HEK293 (cell line): ENCODE results near the gene ACSF2.

ENCODE experiments used
- CTCF ChIA-PET: fragments of 350-600 bp; formaldehyde crosslinking; extraction: SDS; loops from one replicate; lab custom pipeline; 2021; ENCODE audit warnings: antibody characterized with exemption; lab: Yijun Ruan, JAX
- POLR2A ChIA-PET: fragments of 300-600 bp; formaldehyde crosslinking; extraction: SDS; loops from one replicate; lab custom pipeline; 2020; ENCODE audit warnings: antibody characterized with exemption, inconsistent platforms; lab: Yijun Ruan, JAX
- H3K27ac ChIP-seq: fragments of 200-500 bp; sonication (Bioruptor generic); 2 replicates; pipeline ENCODE4 v1.5.1; 2014; ENCODE audit warnings: low read depth, low read length, control low read depth, inconsistent platforms; ENCODE audit errors: extremely low read depth
- H3K36me3 ChIP-seq, 2 experiments: fragments of 200-500 bp in 1 of 2; sonication (Bioruptor generic) in 1 of 2; 1 replicate in 1 of 2; 2 replicates in 1 of 2; pipeline ENCODE4 v1.5.1; 2014 to 2017; ENCODE audit warnings: inconsistent platforms in 2 of 2, low read length in 2 of 2; ENCODE audit not compliant: control insufficient read depth in 2 of 2, insufficient read depth in 1 of 2
- H3K4me1 ChIP-seq: fragments of 200-500 bp; sonication (Bioruptor generic); 2 replicates; pipeline ENCODE4 v1.5.1; 2014; ENCODE audit warnings: mild to moderate bottlenecking, low read length, inconsistent platforms; ENCODE audit not compliant: control insufficient read depth, insufficient read depth
- H3K4me3 ChIP-seq: 2 replicates; pipeline ENCODE4 v1.5.1; 2011; ENCODE audit warnings: low read depth, mild to moderate bottlenecking, control low read depth, low read length, moderate library complexity
- H3K9me3 ChIP-seq: fragments of 200-500 bp; sonication (Bioruptor generic); 2 replicates; pipeline ENCODE4 v1.5.1; 2014; ENCODE audit warnings: low read depth, low read length, inconsistent platforms; ENCODE audit not compliant: control insufficient read depth, insufficient read depth
- GFI1B ChIP-seq: fragments of 450-650 bp; formaldehyde crosslinking; IDR thresholded peaks from 2 replicates; pipeline ENCODE4 v1.5.1; 2016; ENCODE audit warnings: missing biosample characterization, missing genetic modification characterization
- KLF9 ChIP-seq: fragments of 450-650 bp; formaldehyde crosslinking; IDR thresholded peaks from 2 replicates; pipeline ENCODE4 v1.5.1; 2016; ENCODE audit warnings: missing biosample characterization, missing genetic modification characterization, low read depth
- SCRT2 ChIP-seq: fragments of 450-650 bp; formaldehyde crosslinking; IDR thresholded peaks from 2 replicates; pipeline ENCODE4 v1.5.1; 2016; ENCODE audit warnings: missing biosample characterization, missing genetic modification characterization
- ZNF37A ChIP-seq: fragments of 450-650 bp; IDR thresholded peaks from 2 replicates; pipeline ENCODE4 v1.5.1; 2018; ENCODE audit warnings: missing biosample characterization, missing genetic modification characterization
- ZNF560 ChIP-seq: fragments of 450-650 bp; formaldehyde crosslinking; IDR thresholded peaks from 2 replicates; pipeline ENCODE4 v1.5.1; 2017; ENCODE audit warnings: missing biosample characterization, missing genetic modification characterization, borderline replicate concordance
- ZNF777 ChIP-seq: fragments of 450-650 bp; formaldehyde crosslinking; IDR thresholded peaks from 2 replicates; pipeline ENCODE4 v1.5.1; 2017; ENCODE audit warnings: missing biosample characterization, missing genetic modification characterization, borderline replicate concordance
- TF ChIP-seq, protein P1 (sequence below): fragments of 450-650 bp; formaldehyde crosslinking; IDR thresholded peaks from 2 replicates; pipeline ENCODE4 v1.5.1; 2017; ENCODE audit warnings: missing biosample characterization, missing genetic modification characterization
- TF ChIP-seq, protein P2 (sequence below): fragments of 450-650 bp; formaldehyde crosslinking; IDR thresholded peaks from 2 replicates; pipeline ENCODE4 v1.5.1; 2017; ENCODE audit warnings: missing biosample characterization, missing genetic modification characterization
- TF ChIP-seq, protein P3 (sequence below): fragments of 450-650 bp; IDR thresholded peaks from 2 replicates; pipeline ENCODE4 v1.5.1; 2018; ENCODE audit warnings: missing biosample characterization, mild to moderate bottlenecking, missing genetic modification characterization
- TF ChIP-seq, protein P4 (sequence below): fragments of 450-650 bp; formaldehyde crosslinking; conservative IDR thresholded peaks from 2 replicates; pipeline ENCODE4 v1.5.1; 2016; ENCODE audit warnings: low read depth, missing biosample characterization, missing genetic modification characterization

The ACSF2 gene

DNA sequence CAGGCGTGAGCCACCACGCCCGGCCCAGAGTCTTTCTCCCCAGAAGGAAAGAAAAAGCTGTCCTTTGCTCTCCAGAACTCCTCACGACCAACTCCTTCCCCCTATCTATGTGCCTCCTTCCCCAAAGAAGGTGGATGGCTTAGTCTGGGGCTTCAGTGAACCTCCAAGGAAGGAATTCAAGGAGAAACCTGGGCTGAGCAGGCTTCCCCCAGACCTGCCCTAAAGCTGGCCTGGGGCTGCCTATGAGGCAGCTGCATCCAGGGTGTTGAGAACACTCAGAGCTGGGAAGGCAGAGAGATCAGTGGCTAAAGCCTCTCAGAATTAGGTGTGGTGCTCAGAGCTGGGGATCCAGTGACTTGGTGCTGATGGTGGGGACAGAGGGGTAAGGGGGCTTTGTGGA lies 3.8 kb downstream of the ACSF2 start:
- TF ChIP-seq, protein P1, sequence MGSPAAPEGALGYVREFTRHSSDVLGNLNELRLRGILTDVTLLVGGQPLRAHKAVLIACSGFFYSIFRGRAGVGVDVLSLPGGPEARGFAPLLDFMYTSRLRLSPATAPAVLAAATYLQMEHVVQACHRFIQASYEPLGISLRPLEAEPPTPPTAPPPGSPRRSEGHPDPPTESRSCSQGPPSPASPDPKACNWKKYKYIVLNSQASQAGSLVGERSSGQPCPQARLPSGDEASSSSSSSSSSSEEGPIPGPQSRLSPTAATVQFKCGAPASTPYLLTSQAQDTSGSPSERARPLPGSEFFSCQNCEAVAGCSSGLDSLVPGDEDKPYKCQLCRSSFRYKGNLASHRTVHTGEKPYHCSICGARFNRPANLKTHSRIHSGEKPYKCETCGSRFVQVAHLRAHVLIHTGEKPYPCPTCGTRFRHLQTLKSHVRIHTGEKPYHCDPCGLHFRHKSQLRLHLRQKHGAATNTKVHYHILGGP (tag by site-specific recombination): no peak
- TF ChIP-seq ZNF37A (no peak), ZNF560 (tag by site-specific recombination) (no peak)
- H3K27ac ChIP-seq: no peak overlapping the region
- peaks cover 4 to 15% of the 10 kb centered on the region in 2 experiments; a peak in 2 of 3 replicates for H3K36me3 ChIP-seq
- POLR2A ChIA-PET: interaction anchor here (0.6 to 1.3 kb wide), 2 partner anchors 9 to 37 kb away, joined by 5 to 6 read pairs; no protein-coding TSS in a partner anchor
- peaks cover 7% of the 10 kb centered on the region; the same call in 1 of the 2 replicates for H3K4me1 ChIP-seq
- CTCF ChIA-PET: interaction anchor here (1.1 to 9.9 kb wide), 2 partner anchors 32 to 50 kb away, joined by 3 to 71 read pairs; partner anchors contain the start of gene LRRC59
- H3K4me3 ChIP-seq: no peak overlapping the region
- no peaks in the 10 kb centered on the region for H3K9me3 ChIP-seq

DNA sequence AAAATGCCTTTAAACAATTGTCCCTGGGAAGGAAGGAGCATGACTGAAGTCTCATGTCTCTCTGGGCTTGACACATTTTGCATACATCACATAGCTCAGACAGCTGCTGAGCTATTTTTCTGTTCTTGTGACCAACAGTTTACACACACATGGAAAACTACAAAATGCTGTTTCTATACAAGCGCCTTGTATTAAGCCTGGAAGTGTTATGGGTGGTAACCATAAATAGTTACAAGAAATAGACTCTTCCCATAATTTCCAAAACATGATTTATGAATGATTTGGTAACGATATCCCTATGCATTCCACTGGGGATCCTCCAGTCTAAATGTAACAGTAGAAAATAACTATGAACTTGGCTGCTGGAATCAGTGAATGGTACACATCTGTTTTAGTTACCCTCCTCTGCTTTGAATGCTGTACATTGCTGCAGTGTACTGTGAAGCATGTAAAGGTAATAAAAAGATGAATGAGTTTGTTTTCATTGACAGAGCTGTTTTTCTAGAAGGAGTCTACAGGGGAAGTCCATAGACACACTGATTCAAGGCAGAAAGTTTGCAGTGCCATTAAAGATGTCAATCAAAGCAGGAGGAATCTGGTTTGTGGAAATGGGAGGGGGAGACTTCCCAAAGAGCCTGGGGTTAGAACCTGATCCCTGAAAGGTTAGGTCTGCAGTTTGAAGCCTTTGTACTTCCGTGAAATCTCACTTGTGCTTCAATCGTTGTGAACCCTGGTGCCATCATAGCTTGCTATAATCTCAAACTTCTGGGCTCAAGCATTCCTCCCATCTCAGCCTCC lies 5.0 kb downstream of the ACSF2 start:
- Histone ChIP-seq H3K36me3 (peaks cover 4 to 15% of the 10 kb centered on the region in 2 experiments; a peak in 2 of 3 replicates), H3K27ac (no peak overlapping the region), H3K9me3 (no peaks in the 10 kb centered on the region), H3K4me3 (no peak overlapping the region), H3K4me1 (peaks cover 7% of the 10 kb centered on the region; the same call in 1 of the 2 replicates)
- ChIA-PET CTCF (interaction anchor here (0.7 to 9.9 kb wide), 5 partner anchors 12 to 49 kb away, joined by 3 to 71 read pairs (median 3); partner anchors contain the start of gene LRRC59), POLR2A (interaction anchor here (0.6 to 1.6 kb wide), 4 partner anchors 11 to 294 kb away, joined by 3 to 6 read pairs (median 4); partner anchors contain the start of gene LRRC59)
- TF ChIP-seq, protein P2, sequence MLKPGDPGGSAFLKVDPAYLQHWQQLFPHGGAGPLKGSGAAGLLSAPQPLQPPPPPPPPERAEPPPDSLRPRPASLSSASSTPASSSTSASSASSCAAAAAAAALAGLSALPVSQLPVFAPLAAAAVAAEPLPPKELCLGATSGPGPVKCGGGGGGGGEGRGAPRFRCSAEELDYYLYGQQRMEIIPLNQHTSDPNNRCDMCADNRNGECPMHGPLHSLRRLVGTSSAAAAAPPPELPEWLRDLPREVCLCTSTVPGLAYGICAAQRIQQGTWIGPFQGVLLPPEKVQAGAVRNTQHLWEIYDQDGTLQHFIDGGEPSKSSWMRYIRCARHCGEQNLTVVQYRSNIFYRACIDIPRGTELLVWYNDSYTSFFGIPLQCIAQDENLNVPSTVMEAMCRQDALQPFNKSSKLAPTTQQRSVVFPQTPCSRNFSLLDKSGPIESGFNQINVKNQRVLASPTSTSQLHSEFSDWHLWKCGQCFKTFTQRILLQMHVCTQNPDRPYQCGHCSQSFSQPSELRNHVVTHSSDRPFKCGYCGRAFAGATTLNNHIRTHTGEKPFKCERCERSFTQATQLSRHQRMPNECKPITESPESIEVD: 0 out of 2 replicates have a peak, but pooled peaks have one; percentile 15
- TF ChIP-seq GFI1B (tag by site-specific recombination) (0 out of 2 replicates have a peak, but pooled peaks have one; percentile 46), ZNF777 (tag by site-specific recombination) (no peak)
- TF ChIP-seq, protein P3, sequence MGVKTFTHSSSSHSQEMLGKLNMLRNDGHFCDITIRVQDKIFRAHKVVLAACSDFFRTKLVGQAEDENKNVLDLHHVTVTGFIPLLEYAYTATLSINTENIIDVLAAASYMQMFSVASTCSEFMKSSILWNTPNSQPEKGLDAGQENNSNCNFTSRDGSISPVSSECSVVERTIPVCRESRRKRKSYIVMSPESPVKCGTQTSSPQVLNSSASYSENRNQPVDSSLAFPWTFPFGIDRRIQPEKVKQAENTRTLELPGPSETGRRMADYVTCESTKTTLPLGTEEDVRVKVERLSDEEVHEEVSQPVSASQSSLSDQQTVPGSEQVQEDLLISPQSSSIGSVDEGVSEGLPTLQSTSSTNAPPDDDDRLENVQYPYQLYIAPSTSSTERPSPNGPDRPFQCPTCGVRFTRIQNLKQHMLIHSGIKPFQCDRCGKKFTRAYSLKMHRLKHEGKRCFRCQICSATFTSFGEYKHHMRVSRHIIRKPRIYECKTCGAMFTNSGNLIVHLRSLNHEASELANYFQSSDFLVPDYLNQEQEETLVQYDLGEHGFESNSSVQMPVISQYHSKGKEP (tag by site-specific recombination): peak; percentile 34
- TF ChIP-seq, protein P4, sequence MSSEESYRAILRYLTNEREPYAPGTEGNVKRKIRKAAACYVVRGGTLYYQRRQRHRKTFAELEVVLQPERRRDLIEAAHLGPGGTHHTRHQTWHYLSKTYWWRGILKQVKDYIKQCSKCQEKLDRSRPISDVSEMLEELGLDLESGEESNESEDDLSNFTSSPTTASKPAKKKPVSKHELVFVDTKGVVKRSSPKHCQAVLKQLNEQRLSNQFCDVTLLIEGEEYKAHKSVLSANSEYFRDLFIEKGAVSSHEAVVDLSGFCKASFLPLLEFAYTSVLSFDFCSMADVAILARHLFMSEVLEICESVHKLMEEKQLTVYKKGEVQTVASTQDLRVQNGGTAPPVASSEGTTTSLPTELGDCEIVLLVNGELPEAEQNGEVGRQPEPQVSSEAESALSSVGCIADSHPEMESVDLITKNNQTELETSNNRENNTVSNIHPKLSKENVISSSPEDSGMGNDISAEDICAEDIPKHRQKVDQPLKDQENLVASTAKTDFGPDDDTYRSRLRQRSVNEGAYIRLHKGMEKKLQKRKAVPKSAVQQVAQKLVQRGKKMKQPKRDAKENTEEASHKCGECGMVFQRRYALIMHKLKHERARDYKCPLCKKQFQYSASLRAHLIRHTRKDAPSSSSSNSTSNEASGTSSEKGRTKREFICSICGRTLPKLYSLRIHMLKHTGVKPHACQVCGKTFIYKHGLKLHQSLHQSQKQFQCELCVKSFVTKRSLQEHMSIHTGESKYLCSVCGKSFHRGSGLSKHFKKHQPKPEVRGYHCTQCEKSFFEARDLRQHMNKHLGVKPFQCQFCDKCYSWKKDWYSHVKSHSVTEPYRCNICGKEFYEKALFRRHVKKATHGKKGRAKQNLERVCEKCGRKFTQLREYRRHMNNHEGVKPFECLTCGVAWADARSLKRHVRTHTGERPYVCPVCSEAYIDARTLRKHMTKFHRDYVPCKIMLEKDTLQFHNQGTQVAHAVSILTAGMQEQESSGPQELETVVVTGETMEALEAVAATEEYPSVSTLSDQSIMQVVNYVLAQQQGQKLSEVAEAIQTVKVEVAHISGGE (tag by site-specific recombination): no peak

DNA sequence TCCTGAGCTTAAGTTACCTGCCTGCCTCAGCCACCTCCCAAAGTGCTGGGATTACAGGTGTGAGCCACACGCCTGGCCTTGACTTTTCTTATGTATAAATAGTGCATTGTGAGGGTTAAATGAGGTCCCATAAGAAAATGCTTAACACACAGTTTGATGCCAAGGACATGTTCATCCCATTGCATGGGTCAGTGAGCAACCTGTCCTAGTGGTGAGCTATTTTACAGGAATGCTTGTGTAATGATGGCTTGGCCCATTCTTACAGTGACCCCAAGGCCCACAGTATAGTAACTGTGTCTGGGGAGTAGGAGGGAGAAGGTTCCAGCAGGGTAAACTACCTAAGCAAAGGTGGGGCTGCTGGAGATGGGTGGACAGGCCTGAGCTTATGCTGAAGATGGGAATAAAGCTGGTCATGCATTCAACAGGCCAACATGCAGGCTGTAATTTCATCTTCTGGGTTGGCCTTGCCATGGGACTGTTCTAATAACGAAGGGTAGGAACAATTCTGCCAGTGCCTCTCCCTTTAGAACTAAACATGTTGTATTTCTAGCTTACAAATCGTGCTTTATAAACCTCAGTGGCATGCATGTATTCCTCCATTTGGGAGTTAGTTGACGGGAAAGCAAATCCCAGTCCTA lies 6.2 kb downstream of the ACSF2 start:
- H3K27ac ChIP-seq: no peak overlapping the region
- CTCF ChIA-PET: interaction anchor here (0.6 to 9.9 kb wide), 3 partner anchors 34 to 71 kb away, joined by 5 to 71 read pairs (median 7); partner anchors contain the start of gene LRRC59
- no peaks in the 10 kb centered on the region for H3K9me3 ChIP-seq
- TF ChIP-seq SCRT2: peak; percentile 32; the same call in 1 of the 2 replicates
- TF ChIP-seq KLF9 (tag by site-specific recombination): no peak
- TF ChIP-seq, all 188 proteins: peak for 1
- Histone ChIP-seq H3K4me1 (peaks cover 3% of the 10 kb centered on the region; the same call in 1 of the 2 replicates), H3K36me3 (peaks cover 4 to 20% of the 10 kb centered on the region in 2 experiments; a peak in 2 of 3 replicates), H3K4me3 (no peak overlapping the region)
- POLR2A ChIA-PET: no interaction called here
